ENCODE data around the gene FFAR4. TPM values are rescaled to one million over a fixed set of nuclear protein-coding genes. Genes with fewer than 3 reads are reported as not detected.

The FFAR4 gene
- total RNA-seq, 2 experiments from 2014 or later, result not detected

DNA sequence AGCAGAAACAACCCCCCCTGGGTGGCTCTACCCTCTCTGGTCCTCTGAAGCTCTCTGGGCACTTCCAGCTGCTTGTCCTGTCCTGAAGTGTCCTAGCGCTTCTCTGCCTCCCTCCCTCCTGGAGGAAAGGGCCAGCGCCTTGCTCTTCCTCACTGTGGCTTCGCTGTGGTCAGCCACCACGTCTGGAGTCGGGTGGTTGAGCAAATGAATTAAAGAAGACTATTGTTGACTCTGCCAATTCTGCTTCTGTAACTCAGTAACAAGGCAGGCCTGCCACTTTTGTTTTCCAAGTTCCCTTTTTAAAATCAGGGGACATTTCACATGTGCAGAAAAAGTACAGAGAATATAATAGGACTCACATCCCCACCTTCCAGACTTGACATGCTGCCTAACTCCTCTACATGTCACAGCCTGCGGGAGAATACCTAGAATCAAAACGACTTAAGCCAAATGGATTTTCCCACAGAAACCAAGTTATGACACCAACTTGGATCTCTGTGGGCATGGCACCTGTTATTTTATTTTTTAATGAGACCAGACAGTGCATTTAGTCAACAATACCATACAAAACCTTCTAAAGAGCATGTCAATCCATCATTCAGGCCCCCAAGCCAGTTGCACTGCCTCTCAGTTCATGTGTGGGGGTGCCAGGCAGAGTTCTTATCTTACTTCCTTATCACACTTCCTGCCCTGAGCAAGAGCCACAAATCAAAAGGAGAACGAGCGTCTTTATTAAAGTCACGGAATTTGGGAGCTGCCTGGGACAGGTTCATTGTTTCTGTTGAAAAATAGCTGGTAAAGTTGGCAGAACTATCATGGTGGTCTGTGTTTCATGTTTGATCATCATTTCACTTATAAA, 6.8 kb downstream of the FFAR4 start:
- DNase-seq (no peak), ATAC-seq (no peak)
- H3K36me3 Mint-ChIP-seq (ENCODE audit: low read depth), result no peaks in the 10 kb centered on the region
- peaks cover 5% of the 10 kb centered on the region for H3K4me1 Mint-ChIP-seq
- no peak overlapping the region for H3K27ac Mint-ChIP-seq
- ChIA-PET CTCF (no interaction called here), POLR2A (no interaction called here)
- no peak overlapping the region for H3K4me3 Mint-ChIP-seq
- no peaks in the 10 kb centered on the region for H3K9me3 Mint-ChIP-seq (ENCODE audit: low read depth)
- H3K27me3 Mint-ChIP-seq, result peaks cover 33% of the 10 kb centered on the region
- intact Hi-C loops (cut with DNase I, micrococcal nuclease), result no loop called here

DNA sequence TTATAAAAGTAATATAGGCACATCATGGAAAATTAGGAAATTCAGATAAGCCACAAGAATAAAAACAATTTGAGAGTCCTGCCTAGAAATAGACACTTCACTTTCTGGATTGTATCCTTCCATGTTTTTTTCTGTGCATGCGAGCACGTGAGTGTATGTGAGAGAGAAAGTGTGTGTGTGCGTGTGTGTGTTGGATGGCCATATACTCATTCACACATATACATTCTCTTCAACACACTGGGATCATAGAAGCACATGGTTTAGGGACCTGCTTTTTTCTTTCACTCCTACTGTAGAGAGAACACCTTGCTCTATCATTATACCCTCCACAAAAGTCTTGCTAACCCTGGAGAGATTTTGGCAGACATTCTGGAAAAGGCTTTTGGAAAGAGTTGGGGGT, 7.5 kb downstream of the FFAR4 start:
- no peak for ATAC-seq

DNA sequence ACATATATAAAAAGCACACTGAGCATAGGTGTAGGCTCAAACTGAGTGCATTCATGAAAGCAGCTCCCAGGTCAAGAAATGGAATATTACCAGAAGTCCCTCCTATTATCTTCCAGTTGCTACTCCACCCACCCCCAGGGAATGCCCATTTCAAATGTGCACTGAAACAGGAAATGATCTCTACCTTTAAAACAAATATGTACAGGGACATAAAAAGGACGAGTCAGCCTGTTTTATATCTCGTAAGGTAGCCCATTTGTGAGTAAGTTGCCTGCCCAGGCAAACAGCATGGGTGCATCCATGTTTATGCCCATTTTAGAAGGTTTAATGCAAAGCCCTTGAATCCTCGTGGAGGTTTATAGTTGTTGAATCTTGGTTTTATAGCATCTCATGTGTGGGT, 10.4 kb downstream of the FFAR4 start:
- H3K36me3 Mint-ChIP-seq (ENCODE audit: low read depth), result no peaks in the 10 kb centered on the region
- ChIA-PET CTCF (interaction anchor here (1.0 kb wide), 1 partner anchor 22 kb away, joined by 3 read pairs; no protein-coding TSS in a partner anchor), POLR2A (no interaction called here)
- H3K27me3 Mint-ChIP-seq, result peaks cover 31% of the 10 kb centered on the region
- peaks cover 5% of the 10 kb centered on the region for H3K4me1 Mint-ChIP-seq
- DNase-seq (no peak), ATAC-seq (no peak)
- intact Hi-C loops (cut with DNase I, micrococcal nuclease), result no loop called here
- no peak overlapping the region for H3K27ac Mint-ChIP-seq
- peaks cover 8% of the 10 kb centered on the region for H3K9me3 Mint-ChIP-seq (ENCODE audit: low read depth)
- no peak overlapping the region for H3K4me3 Mint-ChIP-seq

More for the DNA sequence above, 7.5 kb downstream of the FFAR4 start:
- Mint-ChIP-seq H3K4me3 (no peak overlapping the region), H3K36me3 (ENCODE audit: low read depth) (no peaks in the 10 kb centered on the region), H3K9me3 (ENCODE audit: low read depth) (no peaks in the 10 kb centered on the region), H3K4me1 (peaks cover 5% of the 10 kb centered on the region), H3K27ac (no peak overlapping the region), H3K27me3 (peaks cover 31% of the 10 kb centered on the region)
- POLR2A ChIA-PET, result no interaction called here
- intact Hi-C loops (cut with DNase I, micrococcal nuclease), result no loop called here
- no peak for DNase-seq
- CTCF ChIA-PET, result no interaction called here

DNA sequence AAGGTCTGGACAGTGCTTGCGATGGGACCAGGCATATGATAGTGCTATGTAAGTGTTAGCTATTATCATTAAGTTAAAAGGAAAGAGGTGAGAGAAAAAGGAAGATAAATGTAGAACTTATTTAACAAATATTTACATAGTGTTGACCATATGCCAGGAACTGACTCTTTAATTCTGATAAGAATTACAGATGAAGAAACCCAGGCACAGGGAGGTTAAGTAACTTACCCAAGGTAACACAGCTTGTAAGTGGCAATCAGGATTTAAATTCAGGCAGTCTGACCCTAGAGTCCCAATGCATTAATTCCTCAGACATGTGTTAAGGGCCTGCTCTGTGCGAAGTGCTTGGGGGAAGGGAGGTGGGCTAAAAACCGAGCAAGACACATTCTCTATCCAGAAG, 11.1 kb downstream of the FFAR4 start:
- intact Hi-C loops (cut with DNase I, micrococcal nuclease), result no loop called here
- no peaks in the 10 kb centered on the region for H3K36me3 Mint-ChIP-seq (ENCODE audit: low read depth)
- no peak overlapping the region for H3K4me3 Mint-ChIP-seq
- H3K9me3 Mint-ChIP-seq (ENCODE audit: low read depth), result peaks cover 8% of the 10 kb centered on the region
- ChIA-PET POLR2A (no interaction called here), CTCF (no interaction called here)
- DNase-seq (no peak), ATAC-seq (no peak)
- peaks cover 27% of the 10 kb centered on the region for H3K27me3 Mint-ChIP-seq
- no peak overlapping the region for H3K27ac Mint-ChIP-seq
- H3K4me1 Mint-ChIP-seq, result peaks cover 5% of the 10 kb centered on the region

DNA sequence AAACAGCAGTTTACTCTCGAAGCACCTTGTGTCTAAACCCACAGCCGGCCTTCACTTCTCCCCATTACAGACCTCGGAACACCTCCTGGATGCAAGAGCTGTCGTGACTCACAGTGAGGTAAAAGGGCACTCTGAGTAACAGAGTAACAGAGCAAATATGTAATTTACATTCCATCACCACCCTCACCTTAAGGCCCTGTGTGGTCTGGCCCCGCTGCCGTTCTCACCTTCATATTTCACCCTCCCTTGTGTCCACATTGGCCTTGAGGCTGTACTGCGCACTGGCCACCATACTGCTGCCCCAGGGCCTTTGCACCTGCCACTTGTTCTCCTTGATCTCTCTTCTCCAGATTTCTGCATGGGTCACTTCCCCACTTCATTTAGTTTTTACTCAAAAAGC, 12.6 kb downstream of the FFAR4 start:
- Mint-ChIP-seq H3K27ac (no peak overlapping the region), H3K9me3 (ENCODE audit: low read depth) (peaks cover 8% of the 10 kb centered on the region), H3K4me1 (no peaks in the 10 kb centered on the region), H3K4me3 (no peak overlapping the region), H3K36me3 (ENCODE audit: low read depth) (no peaks in the 10 kb centered on the region), H3K27me3 (peaks cover 26% of the 10 kb centered on the region)
- ChIA-PET CTCF (interaction anchor here (0.6 kb wide), 1 partner anchor 134 kb away, joined by 3 read pairs; no protein-coding TSS in a partner anchor), POLR2A (no interaction called here)
- DNase-seq (no peak), ATAC-seq (no peak)
- intact Hi-C loops (cut with DNase I, micrococcal nuclease), result no loop called here

DNA sequence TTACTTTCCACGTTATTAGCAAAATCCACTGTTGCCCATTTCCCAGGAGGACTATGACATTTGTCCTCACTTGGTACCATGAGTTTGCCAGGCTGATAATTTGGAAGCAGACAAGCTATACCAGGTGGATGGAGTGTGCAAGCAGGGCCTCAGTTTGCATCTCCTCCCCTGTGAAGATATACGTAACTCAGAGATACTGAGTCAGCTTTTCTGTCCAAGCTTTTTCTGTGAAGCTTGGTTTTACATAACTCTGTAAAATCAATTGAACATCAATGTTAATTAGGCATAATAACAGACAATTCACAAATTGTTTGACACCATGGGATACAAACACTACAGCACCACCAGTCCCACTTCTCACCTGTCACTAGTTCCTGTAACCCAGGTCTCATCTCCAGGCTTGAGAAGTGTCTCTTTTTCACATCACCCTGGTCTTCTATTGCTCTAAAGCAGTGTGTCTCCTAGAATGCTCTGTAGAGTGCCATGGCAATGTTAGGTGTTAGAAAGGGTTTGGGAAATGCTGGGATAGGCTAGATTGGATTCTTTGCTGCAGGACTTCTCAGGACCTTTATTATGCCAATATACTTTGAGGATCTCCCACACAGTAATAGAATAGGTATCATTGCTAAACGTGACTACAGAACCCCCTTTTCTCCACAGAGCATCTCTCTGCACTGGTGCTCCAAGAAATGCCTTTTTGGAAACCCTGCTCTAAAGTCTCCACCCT, 13.7 kb downstream of the FFAR4 start:
- ChIA-PET CTCF (no interaction called here), POLR2A (no interaction called here)
- ATAC-seq (no peak), DNase-seq (no peak)
- no peaks in the 10 kb centered on the region for H3K36me3 Mint-ChIP-seq (ENCODE audit: low read depth)
- H3K4me3 Mint-ChIP-seq, result no peak overlapping the region
- peaks cover 8% of the 10 kb centered on the region for H3K9me3 Mint-ChIP-seq (ENCODE audit: low read depth)
- intact Hi-C loops (cut with DNase I, micrococcal nuclease), result no loop called here
- H3K27ac Mint-ChIP-seq, result no peak overlapping the region
- no peaks in the 10 kb centered on the region for H3K4me1 Mint-ChIP-seq
- peaks cover 24% of the 10 kb centered on the region for H3K27me3 Mint-ChIP-seq

DNA sequence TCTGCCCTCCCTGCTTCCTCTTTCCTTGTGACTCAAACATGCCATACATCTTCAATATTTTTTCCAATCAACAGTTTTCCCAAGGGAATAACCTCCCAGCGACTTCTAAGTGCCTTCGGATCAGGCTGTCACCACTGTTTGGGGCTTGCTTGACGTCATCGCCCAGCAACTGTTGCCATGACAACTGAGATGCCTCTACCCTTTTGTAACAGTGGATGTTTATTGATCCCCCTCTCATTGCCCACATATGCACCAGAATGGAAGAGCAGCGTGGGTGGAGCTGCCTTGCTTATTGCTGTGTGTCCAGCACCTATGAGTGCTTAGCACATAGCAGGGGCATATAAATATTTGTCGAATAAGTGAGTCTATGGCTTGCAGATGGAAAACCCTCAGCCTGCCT, 14.4 kb downstream of the FFAR4 start:
- no peaks in the 10 kb centered on the region for H3K4me1 Mint-ChIP-seq
- CTCF ChIA-PET, result no interaction called here
- no peak overlapping the region for H3K27ac Mint-ChIP-seq
- DNase-seq, result no peak
- H3K27me3 Mint-ChIP-seq, result peaks cover 20% of the 10 kb centered on the region
- H3K9me3 Mint-ChIP-seq (ENCODE audit: low read depth), result peaks cover 8% of the 10 kb centered on the region
- intact Hi-C loops (cut with DNase I, micrococcal nuclease), result no loop called here
- no peak for ATAC-seq
- no peaks in the 10 kb centered on the region for H3K36me3 Mint-ChIP-seq (ENCODE audit: low read depth)
- H3K4me3 Mint-ChIP-seq, result no peak overlapping the region
- POLR2A ChIA-PET, result no interaction called here

DNA sequence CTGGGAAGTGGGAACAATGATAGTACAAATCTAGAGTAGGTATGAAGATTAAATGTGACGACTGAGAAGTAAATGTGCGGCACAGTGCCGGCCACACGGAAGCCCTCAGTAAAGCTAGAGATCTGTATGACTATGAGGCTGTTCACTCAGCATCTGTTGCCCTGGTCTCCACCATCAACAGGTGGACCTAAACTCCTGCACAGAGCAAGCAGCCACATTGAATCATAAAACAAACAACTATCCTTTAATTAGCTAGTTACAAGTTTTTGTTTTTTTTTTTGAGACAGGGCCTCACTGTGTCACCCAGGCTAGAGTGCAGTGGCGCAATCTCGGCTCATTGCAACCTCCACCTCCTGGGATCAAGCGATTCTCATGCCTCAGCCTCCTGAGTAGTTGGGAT, 18.0 kb downstream of the FFAR4 start:
- no peaks in the 10 kb centered on the region for H3K36me3 Mint-ChIP-seq (ENCODE audit: low read depth)
- H3K9me3 Mint-ChIP-seq (ENCODE audit: low read depth), result peaks cover 4% of the 10 kb centered on the region
- H3K4me1 Mint-ChIP-seq, result no peaks in the 10 kb centered on the region
- intact Hi-C loops (cut with DNase I, micrococcal nuclease), result no loop called here
- H3K27me3 Mint-ChIP-seq, result peaks cover 17% of the 10 kb centered on the region
- POLR2A ChIA-PET, result no interaction called here
- H3K27ac Mint-ChIP-seq, result no peak overlapping the region
- ATAC-seq (no peak), DNase-seq (no peak)
- no peak overlapping the region for H3K4me3 Mint-ChIP-seq
- CTCF ChIA-PET, result interaction anchor here (1.4 kb wide), 1 partner anchor 42 kb away, joined by 4 read pairs; no protein-coding TSS in a partner anchor

DNA sequence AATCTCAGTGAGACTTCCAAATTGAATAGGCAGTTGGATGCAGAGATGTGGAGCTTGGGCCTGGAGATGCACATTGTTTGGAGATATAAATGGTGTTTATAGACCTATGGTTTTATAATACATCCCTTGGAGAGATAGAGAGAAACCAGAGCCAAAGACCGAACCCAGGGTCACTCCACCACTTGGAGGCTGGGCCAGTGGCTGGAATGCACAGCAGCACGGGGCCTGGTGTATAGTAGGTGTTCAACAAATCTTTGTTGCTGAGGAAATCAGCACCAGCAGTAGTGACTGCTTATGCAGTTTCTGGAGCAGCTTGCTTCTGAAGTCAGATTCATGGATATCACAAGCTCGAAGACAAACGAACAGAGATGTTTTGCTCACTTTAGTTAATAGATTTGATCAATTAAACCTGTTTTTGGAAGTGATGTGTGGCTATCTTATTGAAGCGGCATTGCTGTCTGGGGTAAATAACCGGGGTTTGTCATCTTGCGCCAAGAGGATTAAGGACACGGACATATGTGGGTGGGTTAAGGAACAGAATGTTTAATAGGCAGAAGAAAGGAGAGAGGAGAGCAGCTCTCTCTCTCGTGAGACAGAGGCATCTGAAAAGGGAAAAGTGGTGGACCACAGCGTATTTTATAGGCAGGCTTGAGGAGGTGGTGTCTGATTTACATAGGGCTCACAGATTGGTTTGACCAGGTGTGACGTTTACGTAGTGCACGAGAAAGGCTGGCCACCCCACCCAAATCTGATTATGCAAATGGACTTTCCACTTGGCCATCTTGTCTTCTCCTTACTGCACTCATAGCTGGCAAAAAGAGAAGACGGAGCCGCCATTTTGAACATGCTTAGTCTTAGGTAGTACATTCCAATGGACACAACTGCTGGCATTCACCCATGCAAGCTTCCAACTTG, 23.4 kb downstream of the FFAR4 start:
- DNase-seq (no peak), ATAC-seq (no peak)
- intact Hi-C loops (cut with DNase I, micrococcal nuclease), result no loop called here
- Mint-ChIP-seq H3K4me3 (no peak overlapping the region), H3K27me3 (peaks cover 5% of the 10 kb centered on the region), H3K4me1 (no peaks in the 10 kb centered on the region), H3K27ac (no peak overlapping the region), H3K36me3 (ENCODE audit: low read depth) (no peaks in the 10 kb centered on the region), H3K9me3 (ENCODE audit: low read depth) (no peaks in the 10 kb centered on the region)
- POLR2A ChIA-PET, result no interaction called here
- CTCF ChIA-PET, result interaction anchor here (0.7 kb wide), 1 partner anchor 170 kb away, joined by 3 read pairs; no protein-coding TSS in a partner anchor

DNA sequence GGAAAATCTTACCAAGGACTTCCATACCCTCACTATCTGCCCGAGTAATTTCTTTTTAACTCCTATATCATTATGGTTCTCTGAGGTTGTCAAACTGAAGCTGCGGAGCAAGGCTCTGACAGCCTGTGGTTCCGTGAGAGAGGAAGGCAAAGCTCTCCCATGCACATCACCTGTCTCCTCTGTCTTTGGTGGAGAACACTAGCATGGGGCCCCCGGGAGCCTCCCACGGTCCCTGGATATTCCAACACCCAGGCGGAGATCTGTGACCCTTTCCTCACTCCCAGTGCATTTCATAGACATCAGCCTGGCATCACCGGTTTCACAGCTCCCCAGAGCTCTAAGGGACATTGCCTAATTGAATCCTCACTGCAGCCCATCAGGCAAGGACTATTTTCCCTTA, 24.2 kb downstream of the FFAR4 start:
- Mint-ChIP-seq H3K27me3 (peaks cover 5% of the 10 kb centered on the region), H3K9me3 (ENCODE audit: low read depth) (no peaks in the 10 kb centered on the region), H3K4me3 (no peak overlapping the region), H3K27ac (no peak overlapping the region), H3K36me3 (ENCODE audit: low read depth) (no peaks in the 10 kb centered on the region), H3K4me1 (no peaks in the 10 kb centered on the region)
- POLR2A ChIA-PET, result no interaction called here
- CTCF ChIA-PET, result interaction anchor here (0.6 kb wide), 1 partner anchor 1406 kb away, joined by 3 read pairs; no protein-coding TSS in a partner anchor
- ATAC-seq, result no peak
- intact Hi-C loops (cut with DNase I, micrococcal nuclease), result no loop called here
- no peak for DNase-seq

DNA sequence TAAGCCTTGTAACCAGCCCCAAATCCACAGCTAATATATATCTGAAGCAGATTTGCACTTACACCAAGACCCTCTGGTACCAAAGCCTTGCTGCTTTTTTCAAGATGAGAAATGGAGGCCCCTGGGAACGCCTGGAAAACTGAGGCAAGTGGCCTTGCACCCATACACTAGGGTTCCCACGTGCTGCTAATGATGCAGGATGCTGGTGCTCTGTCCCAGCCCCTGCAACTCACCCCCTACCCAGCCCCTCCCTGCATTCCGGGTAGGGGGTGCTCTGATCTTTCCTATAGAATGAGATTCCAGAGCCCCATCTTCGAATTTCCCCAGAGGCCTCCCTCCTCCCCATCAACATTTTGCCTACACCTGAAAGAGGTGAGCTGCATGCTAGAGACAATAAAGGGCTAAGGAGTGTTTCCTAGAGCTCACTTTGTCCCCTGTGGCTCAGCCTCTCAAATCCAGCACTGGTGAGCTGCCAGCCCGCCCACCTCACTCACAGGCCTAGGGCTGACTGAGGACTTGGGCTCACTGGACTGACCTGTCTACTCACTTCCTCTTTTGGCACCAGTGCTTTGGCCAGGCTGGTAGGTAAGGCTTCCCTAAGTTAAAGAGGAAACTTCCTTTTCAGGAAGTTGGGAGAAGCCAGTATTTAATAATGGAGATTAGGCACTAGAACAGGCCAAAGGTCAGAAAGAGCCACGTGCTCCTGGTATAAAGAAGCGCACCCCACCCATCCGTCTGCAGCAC, 24.8 kb downstream of the FFAR4 start:
- intact Hi-C loops (cut with DNase I, micrococcal nuclease), result no loop called here
- ChIA-PET POLR2A (no interaction called here), CTCF (interaction anchor here (0.6 kb wide), 2 partner anchors 327 to 1407 kb away, joined by 3 to 4 read pairs; no protein-coding TSS in a partner anchor)
- DNase-seq (no peak), ATAC-seq (no peak)
- H3K4me1 Mint-ChIP-seq, result no peaks in the 10 kb centered on the region
- H3K4me3 Mint-ChIP-seq, result no peak overlapping the region
- H3K9me3 Mint-ChIP-seq (ENCODE audit: low read depth), result no peaks in the 10 kb centered on the region
- no peak overlapping the region for H3K27ac Mint-ChIP-seq
- H3K27me3 Mint-ChIP-seq, result peaks cover 5% of the 10 kb centered on the region
- H3K36me3 Mint-ChIP-seq (ENCODE audit: low read depth), result no peaks in the 10 kb centered on the region

Data from activated CD4-positive, alpha-beta T cell treated with anti-CD3 and anti-CD28 coated beads for 36 hours (primary cell).